Left lung (tissue), 10 donors: ENCODE results near the gene HDAC7. TPM values are rescaled to one million over a fixed set of nuclear protein-coding genes. Genes with fewer than 3 reads are reported as not detected.

Experiments
- ATAC-seq: fragments of 200-7000 bp; cut with Tn5 transposase; one replicate; pipeline ENCODE4 v1.9.1; 2020; ENCODE audit warnings: moderate library complexity
- DNase-seq, 4 donors: peaks; one replicate each; pipeline ENCODE4 v3.0.0-alpha.2; 2013 to 2020
- H3K27ac ChIP-seq, 2 donors: fragments of 200-600 bp; sonication (generic) in 1 of 2; one replicate each; pipeline versions ENCODE4 v1.5.0 to v1.8.0; 2020 to 2021
- H3K27me3 ChIP-seq, 2 donors: fragments of 200-600 bp; sonication (generic) in 1 of 2; one replicate each; pipeline versions ENCODE4 v1.5.0 to v1.8.0; 2020 to 2021
- H3K36me3 ChIP-seq, 2 donors: fragments of 200-600 bp; sonication (generic) in 1 of 2; one replicate each; pipeline versions ENCODE4 v1.5.0 to v1.8.0; 2020 to 2021
- H3K4me1 ChIP-seq, 2 donors: fragments of 200-600 bp; one replicate each; pipeline ENCODE4 v1.8.0; 2021
- H3K4me3 ChIP-seq, 2 donors: fragments of 200-600 bp; sonication (generic) in 1 of 2; one replicate each; pipeline versions ENCODE4 v1.5.0 to v1.8.0; 2020 to 2021; ENCODE audit warnings: mild to moderate bottlenecking in 1 of 2
- H3K9me3 ChIP-seq, 2 donors: fragments of 200-600 bp; sonication (generic) in 1 of 2; one replicate each; pipeline versions ENCODE4 v1.5.0 to v1.8.0; 2020 to 2021
- intact Hi-C, 2 donors: fragments of 100-400 bp; cut with DNase I; formaldehyde crosslinking; loops; one replicate each; pipeline versions ENCODE4 v1.11.2 to v1.14.2; 2022
- polyA plus RNA-seq, 6 donors: library from polyadenylated mRNA; unstranded; fragments of 120-200 nt; gene quantifications; one replicate each; pipeline ENCODE4 v1.2.1, GENCODE V29; 2013; ENCODE audit not compliant: insufficient read length in 6 of 6
- total RNA-seq, 2 donors: library from RNA; stranded (reverse); fragmentation: NEBNext Ultra II Directional; extraction: Animal tissue kit (Norgen Biotek cat#: 25700); gene quantifications; one replicate each; pipeline ENCODE4 v1.2.1, GENCODE V29; 2021
- TF ChIP-seq, protein P1 (sequence below), 2 donors: fragments of 200-600 bp; sonication (generic) in 1 of 2; IDR thresholded peaks; one replicate each; pipeline versions ENCODE4 v1.5.0 to v1.8.0; 2021; ENCODE audit warnings: antibody characterized with exemption in 2 of 2
- donor health status: DM: no; HTN: yes; CAD: no.
- donor health status: DM: no; HTN: no; CAD: no.

Gene HDAC7
- total and polyA plus RNA-seq, 8 donors: 69.1 to 115 (median 84.1) TPM

DNA sequence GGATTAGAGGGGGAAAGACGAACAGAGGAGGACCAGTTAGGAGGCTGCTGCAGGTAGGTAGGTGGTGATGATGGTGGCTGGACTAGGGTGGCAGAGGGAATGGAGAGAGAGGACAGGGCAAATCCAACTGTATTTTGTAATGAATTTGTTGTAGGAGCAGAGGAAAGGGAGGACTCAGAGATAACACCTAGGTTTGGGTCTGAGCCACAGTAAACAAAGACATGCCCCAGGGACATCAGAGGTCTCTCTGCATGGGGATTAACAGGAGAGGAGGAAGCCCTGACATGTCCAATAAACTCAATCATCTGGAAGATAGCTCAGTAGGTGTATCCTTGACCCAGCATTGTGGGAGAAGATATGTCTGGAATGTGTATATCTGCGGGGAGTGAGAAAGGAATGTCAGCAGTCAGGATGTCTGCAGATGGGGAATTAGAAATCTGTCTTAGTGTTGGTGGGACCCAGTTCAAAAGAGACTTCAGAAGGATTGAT, 51.3 kb downstream of the HDAC7 start:
- Histone ChIP-seq H3K36me3 (no peaks in the 10 kb centered on the region), H3K4me3 (no peak overlapping the region), H3K4me1 (peaks cover 0 to 17% of the 10 kb centered on the region in 2 donors), H3K9me3 (no peaks in the 10 kb centered on the region), H3K27me3 (no peaks in the 10 kb centered on the region), H3K27ac (no peak overlapping the region)
- TF ChIP-seq, protein P1, sequence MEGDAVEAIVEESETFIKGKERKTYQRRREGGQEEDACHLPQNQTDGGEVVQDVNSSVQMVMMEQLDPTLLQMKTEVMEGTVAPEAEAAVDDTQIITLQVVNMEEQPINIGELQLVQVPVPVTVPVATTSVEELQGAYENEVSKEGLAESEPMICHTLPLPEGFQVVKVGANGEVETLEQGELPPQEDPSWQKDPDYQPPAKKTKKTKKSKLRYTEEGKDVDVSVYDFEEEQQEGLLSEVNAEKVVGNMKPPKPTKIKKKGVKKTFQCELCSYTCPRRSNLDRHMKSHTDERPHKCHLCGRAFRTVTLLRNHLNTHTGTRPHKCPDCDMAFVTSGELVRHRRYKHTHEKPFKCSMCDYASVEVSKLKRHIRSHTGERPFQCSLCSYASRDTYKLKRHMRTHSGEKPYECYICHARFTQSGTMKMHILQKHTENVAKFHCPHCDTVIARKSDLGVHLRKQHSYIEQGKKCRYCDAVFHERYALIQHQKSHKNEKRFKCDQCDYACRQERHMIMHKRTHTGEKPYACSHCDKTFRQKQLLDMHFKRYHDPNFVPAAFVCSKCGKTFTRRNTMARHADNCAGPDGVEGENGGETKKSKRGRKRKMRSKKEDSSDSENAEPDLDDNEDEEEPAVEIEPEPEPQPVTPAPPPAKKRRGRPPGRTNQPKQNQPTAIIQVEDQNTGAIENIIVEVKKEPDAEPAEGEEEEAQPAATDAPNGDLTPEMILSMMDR (IDR thresholded peaks at IDR 0.05): no peak
- ATAC-seq: no peak
- DNase-seq: no peak
- intact Hi-C loops: no loop called here

DNA sequence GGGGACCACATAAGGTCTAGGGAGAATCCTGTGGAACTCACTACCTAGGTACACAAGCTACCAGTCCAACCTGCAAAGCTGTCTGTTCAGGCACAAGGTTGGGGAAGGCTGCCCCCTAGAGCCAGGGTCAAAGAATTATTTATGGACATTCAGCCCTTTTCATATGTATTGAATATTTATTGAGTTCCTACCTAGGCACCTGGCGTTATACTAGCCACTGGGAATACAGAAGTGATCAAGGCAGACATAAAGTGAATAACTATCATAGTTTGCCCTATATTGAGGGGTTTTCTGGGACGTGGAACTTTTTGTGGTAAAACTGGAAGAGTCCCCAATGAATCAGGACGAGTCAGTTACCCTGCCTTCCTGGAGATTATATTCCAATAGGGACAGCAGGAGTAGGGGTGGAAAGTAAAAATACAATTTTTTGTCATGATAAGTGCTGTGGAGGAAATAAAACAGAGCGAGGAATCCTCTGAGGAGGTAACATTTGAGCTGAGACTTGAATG, 52.4 kb downstream of the HDAC7 start:
- Histone ChIP-seq H3K36me3 (no peaks in the 10 kb centered on the region), H3K27me3 (no peaks in the 10 kb centered on the region), H3K4me3 (no peak overlapping the region), H3K9me3 (no peaks in the 10 kb centered on the region), H3K27ac (no peak overlapping the region), H3K4me1 (peaks cover 0 to 11% of the 10 kb centered on the region in 2 donors)
- ATAC-seq (peak; percentile 65), DNase-seq (peak in 1 of 4 donors; percentile 47)
- intact Hi-C loops: no loop called here
- TF ChIP-seq, protein P1 (IDR thresholded peaks at IDR 0.05): peak; percentile 27 to 62

DNA sequence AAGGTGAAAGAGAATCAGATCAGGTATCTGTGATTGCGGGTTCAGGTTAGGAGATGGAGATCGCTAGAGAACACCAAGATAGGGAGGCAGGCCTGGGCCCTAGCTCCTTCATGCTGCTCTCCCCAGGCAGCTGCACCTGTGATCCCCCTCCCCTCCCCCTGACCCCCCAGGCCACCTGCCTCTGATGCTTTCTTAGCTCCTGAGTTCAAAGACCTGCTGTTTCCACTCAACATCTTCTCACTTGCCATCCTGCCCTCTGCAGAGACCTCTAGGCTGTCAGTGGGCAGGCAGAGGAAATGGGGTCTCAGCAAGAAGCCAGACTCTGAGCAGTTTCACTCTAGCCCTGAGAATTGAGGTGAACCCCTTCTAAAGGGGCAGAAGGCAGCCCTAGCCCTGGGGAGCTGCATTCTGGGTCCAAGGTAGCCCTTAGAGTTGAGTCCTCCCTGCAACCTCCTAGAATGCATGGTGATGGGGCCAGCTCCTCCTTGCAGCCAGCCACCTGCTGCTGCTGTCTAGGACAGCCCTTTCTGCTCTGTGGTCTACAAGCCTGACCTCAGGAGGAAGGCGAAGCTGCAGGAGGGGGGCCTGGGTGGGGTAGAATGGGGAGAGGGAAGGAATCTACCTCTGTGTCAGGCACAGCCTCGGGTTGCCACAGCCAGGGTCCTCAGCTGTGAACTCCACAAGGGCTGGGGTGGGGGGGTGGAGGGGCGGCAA, 53.0 kb downstream of the HDAC7 start:
- ATAC-seq: no peak
- Histone ChIP-seq H3K4me3 (no peak overlapping the region), H3K36me3 (no peaks in the 10 kb centered on the region), H3K4me1 (peaks cover 0 to 11% of the 10 kb centered on the region in 2 donors), H3K27me3 (no peaks in the 10 kb centered on the region), H3K9me3 (no peaks in the 10 kb centered on the region), H3K27ac (no peak overlapping the region)
- TF ChIP-seq, protein P1 (IDR thresholded peaks at IDR 0.05): no peak
- intact Hi-C loops: no loop called here
- DNase-seq: no peak

DNA sequence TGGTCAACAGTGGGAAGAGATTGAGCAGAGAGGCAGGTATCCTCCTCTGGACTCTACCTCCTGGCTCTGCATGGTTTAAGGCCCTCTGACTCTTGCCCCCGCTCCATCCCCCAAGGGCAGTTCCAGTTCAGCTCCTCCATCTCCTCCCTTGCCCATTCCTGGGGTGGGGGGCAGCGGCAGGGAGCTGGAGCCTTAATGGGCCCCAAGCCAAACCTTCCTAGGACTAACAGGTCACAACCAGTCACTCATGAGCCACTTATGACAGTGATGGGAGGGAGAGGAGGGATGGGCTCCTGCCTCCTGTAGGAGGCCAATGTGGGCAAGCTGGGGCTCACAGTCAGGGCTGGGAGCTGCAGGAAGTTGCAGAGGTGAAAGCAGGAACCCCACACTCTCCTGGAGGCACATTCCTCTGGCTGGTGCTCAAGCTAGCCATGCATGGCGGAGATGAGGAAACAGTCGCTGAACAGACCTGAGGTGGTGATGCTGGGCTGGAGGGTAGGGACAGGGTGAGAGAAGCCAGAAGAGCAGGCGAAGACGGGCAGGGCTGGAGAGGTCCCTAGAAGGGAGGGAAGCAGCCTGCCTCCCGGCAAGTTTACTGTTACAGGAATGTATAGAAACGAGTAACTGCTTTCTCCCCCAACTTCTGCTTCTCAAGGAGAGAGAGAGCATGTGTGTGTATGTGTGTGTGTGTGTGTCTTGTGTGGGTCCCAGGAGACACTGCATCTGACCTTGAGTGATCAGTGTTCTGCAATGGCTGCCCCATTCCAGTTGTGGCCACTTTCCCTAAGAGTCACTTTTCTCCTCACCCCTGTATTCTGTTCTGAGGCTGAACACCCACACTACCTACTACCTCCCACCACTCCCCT, 56.0 kb downstream of the HDAC7 start:
- DNase-seq (no peak), ATAC-seq (no peak)
- H3K4me3 ChIP-seq: no peak overlapping the region
- no peak overlapping the region for H3K27ac ChIP-seq
- no peaks in the 10 kb centered on the region for H3K9me3 ChIP-seq
- TF ChIP-seq, protein P1 (IDR thresholded peaks at IDR 0.05): no peak
- H3K4me1 ChIP-seq: peaks cover 3 to 10% of the 10 kb centered on the region in 2 donors
- intact Hi-C loops: no loop called here
- H3K27me3 ChIP-seq: no peaks in the 10 kb centered on the region
- H3K36me3 ChIP-seq: no peaks in the 10 kb centered on the region
